K562 (cell line): Measurements from ENCODE around the gene IPO5. TPM values are rescaled to one million over a fixed set of nuclear protein-coding genes. Genes with fewer than 3 reads are reported as not detected.

Experiments
- ATAC-seq: fragments of 200-7000 bp; cut with Tn5 transposase; 3 replicates; pipeline ENCODE4 v1.9.1; 2020; ENCODE audit warnings: moderate library complexity
- BruUV-seq: library from RNA; stranded (reverse); fragments of 400-500 nt; replicated peaks from 2 replicates; lab custom pipeline; 2021; lab: Mats Ljungman, UMichigan
- CTCF ChIA-PET: fragments of 300-600 bp; formaldehyde crosslinking; extraction: SDS; loops from one replicate; lab custom pipeline; 2021; ENCODE audit warnings: low intra/inter-chr PET ratio; lab: Yijun Ruan, JAX
- POLR2A ChIA-PET: fragments of 300-600, 350-650 bp; sonication (Branson Sonifier 250); formaldehyde crosslinking; extraction: SDS; loops from one replicate; lab custom pipeline; 2021; ENCODE audit warnings: antibody characterized with exemption, inconsistent platforms; lab: Yijun Ruan, JAX
- DNase-seq, 4 experiments: peaks; one replicate each; pipeline versions ENCODE4 v3.0.0 to v3.0.0-alpha.2; 2011 to 2018; ENCODE audit warnings: low spot score in 3 of 4, mixed read lengths in 3 of 4; ENCODE audit errors: extremely low read depth in 1 of 4
- FAIRE-seq: peaks from 2 replicates; lab custom pipeline; 2011; peaks lifted over from hg19 to GRCh38; lab: Jason Lieb, UNC
- H2AFZ ChIP-seq: 2 replicates; pipeline ENCODE4 v1.6.0; 2011; ENCODE audit warnings: low read depth, low read length, control low read depth, inconsistent platforms
- H3K27ac ChIP-seq: fragments of 200-600 bp; 3 replicates; pipeline ENCODE4 v1.8.0; 2011; ENCODE audit warnings: low read depth, mild to moderate bottlenecking, control low read depth, inconsistent platforms, low read length, moderate library complexity, mixed read lengths; ENCODE audit errors: extremely low read depth
- H3K27me3 ChIP-seq, 2 experiments: fragments of 300-600 bp in 1 of 2; 2 replicates in 1 of 2; 3 replicates in 1 of 2; pipeline versions ENCODE4 v1.6.0 to v1.8.0; 2011; ENCODE audit warnings: inconsistent platforms in 2 of 2, low read length in 2 of 2, mild to moderate bottlenecking in 1 of 2, mixed read lengths in 1 of 2, moderate library complexity in 1 of 2; ENCODE audit not compliant: control insufficient read depth in 2 of 2, insufficient read depth in 2 of 2
- H3K36me3 ChIP-seq: fragments of 300-600 bp; 3 replicates; pipeline ENCODE4 v1.8.0; 2011; ENCODE audit warnings: mild to moderate bottlenecking, low read length, inconsistent platforms; ENCODE audit not compliant: control insufficient read depth, insufficient read depth
- H3K4me1 ChIP-seq, 2 experiments: fragments of 200-600 bp in 1 of 2; replicated peaks in 1 of 2; 2 replicates in 1 of 2; 3 replicates in 1 of 2; pipeline versions ENCODE4 v1.5.1 to v1.8.0; 2011; ENCODE audit warnings: inconsistent platforms in 2 of 2, low read length in 2 of 2, mild to moderate bottlenecking in 1 of 2, mixed read lengths in 1 of 2, moderate library complexity in 1 of 2; ENCODE audit not compliant: control insufficient read depth in 2 of 2, insufficient read depth in 2 of 2
- H3K4me2 ChIP-seq: 2 replicates; pipeline ENCODE4 v1.6.1; 2011; ENCODE audit warnings: low read length, control low read depth, inconsistent platforms, mixed read lengths; ENCODE audit not compliant: insufficient read depth
- H3K4me3 ChIP-seq: fragments of 200-600 bp; sonication (generic), shearing (Covaris generic); 2 replicates; pipeline ENCODE4 v1.5.1; 2016; ENCODE audit warnings: control low read depth, inconsistent platforms
- H3K79me2 ChIP-seq: fragments of 200-600 bp; 3 replicates; pipeline ENCODE4 v1.8.0; 2011; ENCODE audit warnings: low read length, inconsistent platforms; ENCODE audit not compliant: control insufficient read depth, insufficient read depth
- H3K9ac ChIP-seq, 2 experiments: 2 replicates each; pipeline versions ENCODE4 v1.6.0 to v1.6.1; 2011; ENCODE audit warnings: low read depth in 2 of 2, low read length in 2 of 2, control low read depth in 1 of 2, inconsistent platforms in 1 of 2, mild to moderate bottlenecking in 1 of 2, mixed read lengths in 1 of 2; ENCODE audit not compliant: insufficient read depth in 1 of 2
- H3K9me1 ChIP-seq: one replicate; pipeline ENCODE4 v1.6.0; 2011; ENCODE audit warnings: inconsistent platforms, mild to moderate bottlenecking, low read length, moderate library complexity; ENCODE audit not compliant: control insufficient read depth, insufficient read depth
- H3K9me3 ChIP-seq: replicated peaks from 2 replicates; pipeline ENCODE4 v1.5.1; 2011; ENCODE audit warnings: low read depth, low read length, inconsistent platforms; ENCODE audit not compliant: control insufficient read depth, insufficient read depth
- H4K20me1 ChIP-seq: replicated peaks from 2 replicates; pipeline ENCODE4 v1.6.1; 2011; ENCODE audit warnings: low read length, inconsistent platforms, mixed read lengths; ENCODE audit not compliant: control insufficient read depth, insufficient read depth
- ARID3B ChIP-seq: fragments of 250-450 bp; sonication (Bioruptor Pico); IDR thresholded peaks from 2 replicates; pipeline ENCODE4 v1.4.0; 2020; ENCODE audit warnings: borderline replicate concordance
- CEBPZ ChIP-seq: fragments of 150-350 bp; IDR thresholded peaks from 2 replicates; pipeline ENCODE4 v1.6.1; 2014; ENCODE audit warnings: low read depth, mild to moderate bottlenecking, low read length, borderline replicate concordance
- ESRRA ChIP-seq: fragments of 450-650 bp; IDR thresholded peaks from 2 replicates; pipeline ENCODE4 v1.6.1; 2014; ENCODE audit warnings: low read depth, mild to moderate bottlenecking, moderate library complexity, borderline replicate concordance
- ETV1 ChIP-seq: fragments of 450-650 bp; conservative IDR thresholded peaks from 2 replicates; pipeline ENCODE4 v1.6.1; 2016; ENCODE audit warnings: missing genetic modification characterization, control low read depth, low read depth, missing compliant biosample characterization
- FOXK1 ChIP-seq: sonication (generic); formaldehyde crosslinking; IDR thresholded peaks from 2 replicates; pipeline ENCODE4 v1.8.0; 2022; ENCODE audit warnings: missing genetic modification reagents, mild to moderate bottlenecking, borderline replicate concordance
- KDM1A ChIP-seq, 2 experiments: fragments of 450-650 bp; IDR thresholded peaks; 2 replicates each; pipeline ENCODE4 v1.6.1; 2016; ENCODE audit warnings: mild to moderate bottlenecking in 2 of 2
- OTX1 ChIP-seq: fragments of 450-650 bp; formaldehyde crosslinking; IDR thresholded peaks from 2 replicates; pipeline ENCODE4 v1.4.0; 2022; ENCODE audit warnings: mild to moderate bottlenecking
- STAT5B ChIP-seq: fragments of 250-450 bp; sonication (Bioruptor Pico); IDR thresholded peaks from 2 replicates; pipeline ENCODE4 v1.8.0; 2021; ENCODE audit warnings: mild to moderate bottlenecking, inconsistent platforms
- ZNF778 ChIP-seq: fragments of 450-650 bp; formaldehyde crosslinking; IDR thresholded peaks from 2 replicates; pipeline ENCODE4 v1.4.0; 2020; ENCODE audit warnings: mild to moderate bottlenecking, moderate library complexity
- WGBS: fragments of 100-300 bp; shearing (Covaris generic); methylation state at CpG from one replicate; pipeline ENCODE4 v1.1.6; 2016; ENCODE audit warnings: low coverage, mixed read lengths; ENCODE audit not compliant: insufficient coverage; ENCODE audit errors: missing lambda C conversion rate; 5-methylcytosine and 5-hydroxymethylcytosine counted together
- in situ Hi-C: fragments of 300-500 bp; cut with MboI; formaldehyde crosslinking; loops from 4 replicates; pipeline ENCODE4 v1.15.0; 2018; ENCODE audit warnings: inconsistent platforms, mixed read lengths
- intact Hi-C: fragments of 100-400 bp; cut with micrococcal nuclease; formaldehyde crosslinking; loops from 2 replicates; pipeline ENCODE4 v1.14.2; 2022
- polyA plus RNA-seq, 8 experiments: library from polyadenylated mRNA; depleted of rRNA in 4 of 8; stranded (reverse) in 5 of 8; unstranded in 3 of 8; fragments of >200 nt; fragmentation: Nextera tagmentation in 2 of 8; fragmentation: Illumina TruSeq in 1 of 8; extraction: Ambion mirVana in 2 of 8; extraction: Trizol in 1 of 8; gene quantifications; 2 replicates each; pipeline versions ENCODE4 v1.2.1 to v1.2.3, GENCODE V29; 2011 to 2014; ENCODE audit warnings: inconsistent platforms in 1 of 8, missing spikeins in 1 of 8
- total RNA-seq, 7 experiments: library from RNA; depleted of rRNA in 6 of 7; stranded (reverse); fragments of >200 nt in 6 of 7; fragmentation: Illumina TruSeq in 2 of 7; extraction: Trizol in 2 of 7; gene quantifications; 2 replicates each; pipeline versions ENCODE4 v1.2.1 to v1.2.3, GENCODE V29; 2011 to 2021; ENCODE audit warnings: low replicate concordance in 1 of 7

IPO5 gene
- total and polyA plus RNA-seq, 9 of the 15 experiments (the other 6 are each of a cell fraction or from before 2014, with no cell fraction given) = 45.8 to 206 (median 134) TPM

GRCh38 chr13:97945792-97946419 lies 7.6 kb upstream of the IPO5 start:
- no peak overlapping the region for H3K4me3 ChIP-seq
- H3K27ac ChIP-seq = no peak overlapping the region
- in situ Hi-C loops = no loop called here
- BruUV-seq = no TSS peak
- no peak for FAIRE-seq
- ATAC-seq = no peak
- H3K27me3 ChIP-seq = no peaks in the 10 kb centered on the region; a peak in 1 of 5 replicates
- intact Hi-C loops = no loop called here
- no peak overlapping the region for H3K9ac ChIP-seq
- no peak overlapping the region for H3K4me2 ChIP-seq
- TF ChIP-seq ESRRA (no peak), KDM1A (IDR thresholded peaks at IDR 0.05) (no peak), OTX1 (CRISPR knock-in tag) (no peak), ZNF778 (CRISPR knock-in tag) (no peak), STAT5B (CRISPR knock-in tag) (no peak)
- H3K79me2 ChIP-seq = no peaks in the 10 kb centered on the region
- ChIA-PET POLR2A (no interaction called here), CTCF (no interaction called here)
- no peaks in the 10 kb centered on the region for H4K20me1 ChIP-seq
- H3K36me3 ChIP-seq = no peaks in the 10 kb centered on the region
- H3K9me1 ChIP-seq = no peaks in the 10 kb centered on the region
- WGBS = 0% methylated on average over 4 of the region's 5 CpGs
- no peak overlapping the region for H2AFZ ChIP-seq
- H3K4me1 ChIP-seq = no peaks in the 10 kb centered on the region
- H3K9me3 ChIP-seq = no peaks in the 10 kb centered on the region
- no peak for DNase-seq

GRCh38 chr13:97946951-97947588 lies 6.4 kb upstream of the IPO5 start:
- no peak for ATAC-seq
- POLR2A ChIA-PET = no interaction called here
- intact Hi-C loops (no loop called here), in situ Hi-C loops (no loop called here)
- Histone ChIP-seq H3K9ac (no peak overlapping the region), H3K4me3 (no peak overlapping the region), H4K20me1 (no peaks in the 10 kb centered on the region), H3K27ac (no peak overlapping the region), H2AFZ (no peak overlapping the region), H3K4me2 (no peak overlapping the region), H3K79me2 (no peaks in the 10 kb centered on the region), H3K36me3 (no peaks in the 10 kb centered on the region), H3K27me3 (no peaks in the 10 kb centered on the region; a peak in 1 of 5 replicates), H3K9me3 (no peaks in the 10 kb centered on the region), H3K9me1 (no peaks in the 10 kb centered on the region), H3K4me1 (no peaks in the 10 kb centered on the region)
- CTCF ChIA-PET = no interaction called here
- DNase-seq = no peak
- no peak for FAIRE-seq
- BruUV-seq = no TSS peak
- WGBS = 0% methylated on average over 3 of the region's 3 CpGs
- no peak for TF ChIP-seq FOXK1
- no peak for TF ChIP-seq ETV1 (tag)
- no peak for TF ChIP-seq ARID3B
- no peak for TF ChIP-seq CEBPZ
